ENCODE results near the gene CCDC74A. TPM values are rescaled to one million over a fixed set of nuclear protein-coding genes. Genes with fewer than 3 reads are reported as not detected.
"Not testable (repeated sequence)": the region's sequence is repeated elsewhere in the genome, so short reads cannot be mapped to it uniquely, and the experiment has no call there.

Gene CCDC74A
- total RNA-seq, 2 donors from 2014 or later, result 2.0 to 4.1 TPM

DNA sequence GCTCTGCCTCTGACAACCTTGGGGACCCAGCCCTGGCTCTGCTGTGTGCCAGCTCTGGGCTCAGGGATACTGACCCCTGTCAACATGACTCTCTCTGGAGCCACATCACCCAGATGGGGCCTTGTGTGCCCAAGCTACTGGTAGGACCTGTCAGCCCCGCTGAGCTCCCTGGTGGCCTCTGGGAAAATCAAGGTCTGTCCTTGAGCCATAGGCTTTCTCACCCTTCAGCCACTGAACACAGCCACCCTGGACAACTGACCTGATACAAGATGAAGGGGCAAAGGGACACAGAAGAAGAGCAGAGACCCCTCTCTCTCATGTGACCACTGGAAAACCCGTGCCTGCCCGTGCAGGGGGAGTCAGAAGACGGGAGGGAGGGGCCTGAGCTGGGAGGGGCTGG is 7.8 kb downstream of the CCDC74A start:
- TF ChIP-seq, protein P1, sequence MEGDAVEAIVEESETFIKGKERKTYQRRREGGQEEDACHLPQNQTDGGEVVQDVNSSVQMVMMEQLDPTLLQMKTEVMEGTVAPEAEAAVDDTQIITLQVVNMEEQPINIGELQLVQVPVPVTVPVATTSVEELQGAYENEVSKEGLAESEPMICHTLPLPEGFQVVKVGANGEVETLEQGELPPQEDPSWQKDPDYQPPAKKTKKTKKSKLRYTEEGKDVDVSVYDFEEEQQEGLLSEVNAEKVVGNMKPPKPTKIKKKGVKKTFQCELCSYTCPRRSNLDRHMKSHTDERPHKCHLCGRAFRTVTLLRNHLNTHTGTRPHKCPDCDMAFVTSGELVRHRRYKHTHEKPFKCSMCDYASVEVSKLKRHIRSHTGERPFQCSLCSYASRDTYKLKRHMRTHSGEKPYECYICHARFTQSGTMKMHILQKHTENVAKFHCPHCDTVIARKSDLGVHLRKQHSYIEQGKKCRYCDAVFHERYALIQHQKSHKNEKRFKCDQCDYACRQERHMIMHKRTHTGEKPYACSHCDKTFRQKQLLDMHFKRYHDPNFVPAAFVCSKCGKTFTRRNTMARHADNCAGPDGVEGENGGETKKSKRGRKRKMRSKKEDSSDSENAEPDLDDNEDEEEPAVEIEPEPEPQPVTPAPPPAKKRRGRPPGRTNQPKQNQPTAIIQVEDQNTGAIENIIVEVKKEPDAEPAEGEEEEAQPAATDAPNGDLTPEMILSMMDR (IDR thresholded peaks at IDR 0.05), result no peak
- H3K27me3 ChIP-seq, result no peaks in the 10 kb centered on the region
- DNase-seq, result no peak
- intact Hi-C loops (cut with DNase I), result no loop called here
- H3K27ac ChIP-seq, result no peak overlapping the region
- H3K9me3 ChIP-seq, result no peaks in the 10 kb centered on the region
- H3K4me1 ChIP-seq, result no peaks in the 10 kb centered on the region
- no peak overlapping the region for H3K4me3 ChIP-seq
- no peak overlapping the region for H3K9ac ChIP-seq (ENCODE audit: low read depth in 2 of 2, low read length in 2 of 2)
- H3K36me3 ChIP-seq, result no peaks in the 10 kb centered on the region

DNA sequence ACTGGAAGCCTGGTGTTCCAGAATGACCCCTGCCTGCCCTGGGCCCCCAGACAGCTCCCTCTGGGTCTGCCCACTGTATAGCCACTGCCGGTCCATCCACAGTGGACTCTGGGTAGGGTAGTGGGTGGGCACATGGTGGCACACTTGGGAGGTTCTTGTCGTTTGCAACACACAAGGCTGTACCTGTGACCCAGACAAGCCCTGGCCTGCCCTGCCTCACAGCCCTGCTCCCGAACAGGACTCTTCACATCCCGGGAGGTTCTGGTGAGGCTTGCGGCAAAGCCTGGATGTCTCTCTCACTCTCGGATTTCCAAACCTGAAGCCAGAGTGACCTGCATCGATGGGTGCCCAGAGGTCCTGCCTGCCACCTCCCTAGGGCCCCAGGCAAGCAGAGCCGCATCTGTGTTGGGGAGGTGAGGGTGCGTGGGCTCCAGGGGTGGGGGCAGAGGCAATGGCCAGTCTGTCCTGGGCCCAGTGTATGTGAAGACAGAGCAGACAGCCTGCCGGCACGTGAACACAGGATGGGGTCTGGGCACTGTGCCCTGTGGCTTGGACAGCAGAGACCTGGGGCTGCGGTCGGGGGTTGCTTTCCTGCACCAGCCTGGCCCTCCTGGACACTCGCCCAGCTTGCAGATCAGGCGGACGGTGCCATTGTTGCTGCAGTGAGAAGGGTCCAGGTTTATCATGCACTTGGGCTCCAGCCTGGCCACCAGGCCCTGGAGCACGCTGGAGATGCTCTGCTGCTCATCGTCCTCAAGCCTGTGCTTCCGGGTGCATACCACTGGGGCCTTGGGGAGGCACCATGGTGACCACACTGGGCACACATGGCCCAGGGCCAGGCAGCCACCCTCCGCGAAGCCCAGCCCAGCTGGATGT is 8.5 kb downstream of the CCDC74A start:
- H3K9me3 ChIP-seq; intact Hi-C loops (cut with DNase I); H3K27ac ChIP-seq; H3K27me3 ChIP-seq; H3K4me3 ChIP-seq; H3K36me3 ChIP-seq; H3K4me1 ChIP-seq; DNase-seq; H3K9ac ChIP-seq (ENCODE audit: low read depth in 2 of 2, low read length in 2 of 2): not testable (repeated sequence)

DNA sequence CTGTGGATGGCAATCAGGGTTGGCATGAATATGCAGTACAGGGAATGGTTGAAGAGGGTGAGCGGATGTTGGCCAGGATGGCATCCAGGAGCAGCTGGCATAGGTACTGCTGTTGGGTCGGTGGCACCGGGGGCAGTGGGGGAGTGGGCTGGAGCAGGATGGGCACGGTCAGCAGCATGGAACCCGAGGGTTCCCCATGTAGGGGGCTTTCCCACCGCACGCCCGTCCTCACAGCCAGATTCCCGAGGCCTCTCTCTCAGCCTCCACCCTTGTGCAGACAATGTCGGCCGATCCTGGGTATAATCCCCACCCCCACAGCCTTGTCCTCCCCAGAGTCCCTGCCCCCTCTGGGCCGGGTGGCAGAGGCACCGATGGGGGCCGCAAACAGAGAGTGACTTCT is 9.2 kb downstream of the CCDC74A start:
- H3K27ac ChIP-seq; H3K27me3 ChIP-seq; H3K4me3 ChIP-seq; DNase-seq; H3K4me1 ChIP-seq; H3K9me3 ChIP-seq; H3K9ac ChIP-seq (ENCODE audit: low read depth in 2 of 2, low read length in 2 of 2); H3K36me3 ChIP-seq; intact Hi-C loops (cut with DNase I): not testable (repeated sequence)

DNA sequence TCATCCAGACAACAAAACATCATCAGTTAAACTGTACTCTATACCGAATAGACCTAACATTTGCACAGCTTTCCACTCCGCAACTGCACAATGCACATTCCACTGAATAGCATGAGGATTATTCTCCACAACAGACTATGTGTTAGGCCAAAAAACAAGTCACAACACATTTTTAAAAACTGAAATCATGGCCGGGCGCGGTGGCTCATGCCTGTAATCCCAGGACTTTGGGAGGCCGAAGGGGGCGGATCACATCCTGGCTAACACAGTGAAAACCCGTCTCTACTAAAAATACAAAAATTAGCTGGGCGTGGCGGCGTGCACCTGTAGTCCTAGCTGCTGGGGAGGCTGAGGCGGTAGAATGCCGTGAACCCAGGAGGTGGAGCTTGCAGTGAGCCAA is 11.2 kb downstream of the CCDC74A start:
- H3K27me3 ChIP-seq; intact Hi-C loops (cut with DNase I); H3K36me3 ChIP-seq; H3K4me3 ChIP-seq; H3K27ac ChIP-seq; H3K9me3 ChIP-seq; DNase-seq; H3K9ac ChIP-seq (ENCODE audit: low read depth in 2 of 2, low read length in 2 of 2); H3K4me1 ChIP-seq: not testable (repeated sequence)

DNA sequence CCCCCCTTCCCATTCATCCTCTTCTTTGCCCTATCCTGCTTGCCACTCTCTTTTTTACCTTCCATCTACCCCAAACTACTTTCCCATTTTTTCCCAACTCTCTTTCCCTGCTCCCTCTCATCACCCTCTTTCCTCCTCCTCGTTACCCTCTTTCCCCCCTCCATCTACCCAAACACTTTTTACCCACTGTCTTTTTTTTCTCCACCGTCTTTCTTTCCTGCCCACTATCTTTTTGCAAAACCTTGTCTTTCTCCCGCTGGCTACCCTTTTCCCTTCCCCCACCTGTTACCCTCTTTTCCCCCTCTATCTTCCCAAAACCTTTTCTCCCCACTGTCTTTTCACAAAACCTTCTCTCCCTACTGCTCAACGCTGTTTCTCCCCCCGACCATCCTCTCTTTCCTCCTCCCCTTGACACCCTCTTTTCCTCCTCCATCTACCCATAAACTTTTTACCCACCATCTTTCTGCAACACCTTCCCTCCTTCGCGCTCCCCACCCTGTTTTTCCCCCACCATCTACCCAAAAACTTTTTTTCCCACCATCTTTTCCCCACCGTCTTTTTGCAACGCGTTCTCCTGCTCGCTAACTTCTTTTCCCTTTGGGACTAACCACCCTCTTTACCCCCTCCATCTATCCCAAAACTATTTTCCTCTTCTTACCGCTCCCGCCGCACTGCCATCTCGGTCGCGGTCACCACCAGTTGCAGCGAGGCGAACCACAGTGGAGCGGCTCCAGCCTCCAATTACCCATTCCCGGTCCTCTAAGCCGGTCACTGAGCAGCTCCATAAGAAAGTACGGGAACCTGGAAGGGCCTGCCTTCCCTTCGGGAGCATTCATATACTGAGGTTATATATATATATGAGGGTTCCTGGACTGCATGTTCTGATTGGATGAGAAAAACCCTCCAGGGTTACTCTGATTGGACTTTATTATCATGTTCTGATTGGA is 15.0 kb downstream of the CCDC74A start:
- Histone ChIP-seq H3K9me3 (no peaks in the 10 kb centered on the region), H3K4me1 (no peaks in the 10 kb centered on the region), H3K9ac (ENCODE audit: low read depth in 2 of 2, low read length in 2 of 2) (no peak overlapping the region), H3K4me3 (no peak overlapping the region), H3K27ac (no peak overlapping the region), H3K36me3 (no peaks in the 10 kb centered on the region), H3K27me3 (no peaks in the 10 kb centered on the region)
- intact Hi-C loops (cut with DNase I), result no loop called here
- TF ChIP-seq, protein P1 (IDR thresholded peaks at IDR 0.05), result no peak
- DNase-seq, result no peak

DNA sequence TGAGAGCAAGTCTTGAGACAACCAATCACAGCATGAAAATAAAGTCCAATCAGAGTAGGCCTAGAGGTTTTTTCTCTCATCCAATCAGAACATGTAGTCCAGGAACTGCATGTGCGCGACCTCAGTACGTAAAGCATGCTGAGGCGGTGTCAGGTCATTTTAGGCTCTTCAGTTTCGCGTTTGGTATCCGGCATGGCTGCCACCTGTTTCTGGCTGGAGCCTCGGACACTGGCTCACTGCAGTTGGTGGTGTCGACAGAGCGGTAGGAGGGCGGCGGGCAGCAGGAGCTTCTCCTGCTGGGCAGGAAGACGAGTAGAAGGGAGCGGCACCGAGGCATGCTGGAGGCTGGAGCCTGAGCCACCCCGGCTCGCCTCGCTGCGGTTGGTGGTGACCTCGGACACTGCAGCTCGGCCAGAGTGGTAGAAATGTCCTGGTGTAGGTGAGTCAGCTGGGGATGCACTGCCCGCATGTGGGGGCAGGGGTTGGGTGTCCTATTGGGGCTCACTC is 15.8 kb downstream of the CCDC74A start:
- TF ChIP-seq, protein P1 (IDR thresholded peaks at IDR 0.05), result no peak
- H3K4me1 ChIP-seq, result no peaks in the 10 kb centered on the region
- no peak overlapping the region for H3K27ac ChIP-seq
- DNase-seq, result no peak
- H3K9me3 ChIP-seq, result no peaks in the 10 kb centered on the region
- intact Hi-C loops (cut with DNase I), result no loop called here
- no peaks in the 10 kb centered on the region for H3K36me3 ChIP-seq
- H3K4me3 ChIP-seq, result no peak overlapping the region
- H3K27me3 ChIP-seq, result no peaks in the 10 kb centered on the region
- H3K9ac ChIP-seq (ENCODE audit: low read depth in 2 of 2, low read length in 2 of 2), result no peak overlapping the region

DNA sequence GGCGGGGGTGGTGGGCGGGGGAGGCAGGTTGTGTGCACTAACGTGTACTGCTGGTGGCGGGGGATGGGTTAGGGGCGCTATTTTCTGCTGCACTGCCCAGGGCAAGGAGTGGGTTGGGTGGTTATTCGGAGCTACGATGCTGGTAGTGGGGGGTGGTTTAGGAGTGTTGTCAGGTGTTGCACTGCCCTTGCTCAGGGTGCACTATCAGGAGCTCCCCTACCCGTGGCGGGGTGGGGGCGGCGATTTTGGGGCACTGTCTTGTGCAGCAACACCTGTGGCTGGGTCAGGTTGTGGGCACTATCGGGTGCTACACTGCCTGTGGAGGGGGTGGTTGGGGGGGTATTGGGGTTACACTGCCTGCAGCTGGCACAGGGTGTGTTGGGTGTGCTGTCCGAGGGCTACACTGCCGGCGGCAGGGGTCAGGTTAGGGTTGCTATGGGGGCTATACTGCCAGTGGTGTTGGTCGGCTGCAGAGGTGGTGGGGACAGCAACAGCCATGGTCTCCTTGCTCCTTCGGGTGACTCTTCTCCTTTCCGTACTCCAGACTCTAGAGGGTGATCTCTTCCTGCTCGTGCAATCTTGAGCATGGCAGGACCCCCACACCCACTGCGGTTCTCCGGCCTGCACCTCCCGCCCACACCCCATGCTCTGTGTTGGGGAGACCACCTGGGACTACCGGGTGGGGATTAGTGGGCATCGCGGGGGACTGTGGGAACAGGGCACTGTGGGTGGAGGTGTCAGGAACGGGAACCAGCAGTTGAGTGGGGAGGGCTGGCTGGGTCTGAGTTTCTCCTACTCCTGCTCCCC is 16.5 kb downstream of the CCDC74A start:
- H3K4me3 ChIP-seq; H3K4me1 ChIP-seq; H3K9me3 ChIP-seq; H3K9ac ChIP-seq (ENCODE audit: low read depth in 2 of 2, low read length in 2 of 2); H3K36me3 ChIP-seq; DNase-seq; H3K27ac ChIP-seq; H3K27me3 ChIP-seq; intact Hi-C loops (cut with DNase I): not testable (repeated sequence)

DNA sequence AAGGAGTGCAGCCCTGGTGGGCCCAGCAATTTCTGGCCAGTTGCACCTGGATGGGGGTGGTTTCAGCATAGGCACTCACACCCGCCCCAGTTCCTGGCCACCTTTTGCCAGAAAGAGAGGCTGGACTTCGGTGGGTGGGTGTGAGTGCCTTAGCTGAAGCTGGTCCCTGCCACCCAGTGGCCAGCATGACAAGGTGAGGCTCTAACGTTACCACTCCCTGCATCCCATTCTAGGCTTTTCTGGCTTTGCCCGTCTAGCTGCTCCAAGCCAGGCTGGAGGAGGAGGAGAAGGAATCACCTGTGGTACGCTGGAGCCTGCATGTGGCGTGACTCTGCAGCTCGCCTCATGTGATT is 17.1 kb downstream of the CCDC74A start:
- H3K36me3 ChIP-seq; H3K4me1 ChIP-seq; intact Hi-C loops (cut with DNase I); H3K4me3 ChIP-seq; H3K9ac ChIP-seq (ENCODE audit: low read depth in 2 of 2, low read length in 2 of 2); H3K9me3 ChIP-seq; DNase-seq; H3K27me3 ChIP-seq; H3K27ac ChIP-seq: not testable (repeated sequence)
